MM.1S (cell line): ENCODE measurements around the gene MRPL46.

ENCODE experiments used
- CTCF ChIP-seq: fragments of 300-600 bp; sonication (generic); IDR thresholded peaks from 2 replicates; pipeline ENCODE4 v1.5.1; 2016; ENCODE audit warnings: antibody characterized with exemption, low read length, mixed read lengths
- EZH2phosphoT487 ChIP-seq: fragments of 300-600 bp; sonication (generic); IDR thresholded peaks from 2 replicates; pipeline ENCODE4 v1.6.1; 2018; ENCODE audit warnings: antibody characterized with exemption, low read length

DNA sequence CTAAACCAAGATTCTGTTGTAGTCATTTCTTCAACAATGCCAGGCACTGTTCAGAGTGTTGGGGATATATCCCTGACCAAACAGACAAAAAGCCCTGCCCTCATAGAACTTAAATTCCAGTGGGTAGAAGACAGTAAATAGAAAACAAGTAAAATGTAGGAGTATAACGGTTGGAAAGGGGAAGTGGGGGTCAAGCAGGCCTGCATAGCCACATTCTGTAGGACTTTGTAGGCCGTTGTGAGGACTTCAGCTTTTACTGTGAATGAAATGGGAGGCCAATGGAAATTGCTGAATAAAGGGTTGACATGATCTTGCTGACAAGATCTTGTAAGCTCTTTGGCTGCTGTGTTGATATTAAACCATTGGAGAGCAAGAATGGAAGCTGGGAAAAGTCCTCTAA lies 2.1 kb upstream of the MRPL46 start:
- TF ChIP-seq EZH2phosphoT487 (no peak), CTCF (no peak)
